ENCODE results near the gene TMEFF2.

Gene TMEFF2

DNA sequence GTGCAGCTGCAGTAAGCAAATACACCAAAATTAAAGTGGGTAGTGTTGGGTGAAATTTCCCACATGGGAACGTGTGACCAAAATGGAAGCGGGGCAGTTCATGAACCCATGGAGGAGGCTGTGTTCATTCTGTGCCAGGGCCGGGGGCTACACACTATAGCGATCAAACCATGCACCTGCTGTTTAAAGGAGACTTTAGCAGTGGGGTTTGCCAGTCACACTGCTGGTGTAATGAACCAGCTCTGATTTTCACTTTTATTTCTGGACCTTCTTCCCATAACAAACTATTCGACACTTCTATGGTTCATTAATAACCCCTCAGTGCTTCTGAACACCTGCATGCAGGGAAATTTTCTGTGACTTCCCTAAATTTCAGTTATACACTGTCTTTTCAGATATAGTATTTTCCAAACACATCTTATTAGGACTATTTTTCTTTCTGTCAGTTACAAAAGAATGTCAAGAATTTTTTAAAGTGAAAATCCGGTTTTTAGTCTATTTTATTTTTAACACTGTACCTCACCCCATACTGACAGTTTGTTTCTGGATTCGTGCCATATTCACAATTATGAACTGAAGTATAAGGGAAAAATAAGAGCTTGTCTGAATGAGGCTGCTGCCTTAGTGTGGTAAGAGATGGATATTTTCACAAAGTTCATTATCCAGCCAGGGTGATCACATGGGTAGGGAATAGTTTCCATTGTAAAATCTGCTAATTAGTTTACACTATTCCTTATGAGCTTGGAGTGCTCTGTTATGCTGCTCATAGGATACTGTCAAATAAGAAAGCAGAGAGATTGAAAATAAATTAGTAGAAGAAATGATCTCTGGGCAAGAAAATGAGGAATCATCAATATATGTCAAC is 236.5 kb downstream of the TMEFF2 start:
- DNase-seq: no peak

DNA sequence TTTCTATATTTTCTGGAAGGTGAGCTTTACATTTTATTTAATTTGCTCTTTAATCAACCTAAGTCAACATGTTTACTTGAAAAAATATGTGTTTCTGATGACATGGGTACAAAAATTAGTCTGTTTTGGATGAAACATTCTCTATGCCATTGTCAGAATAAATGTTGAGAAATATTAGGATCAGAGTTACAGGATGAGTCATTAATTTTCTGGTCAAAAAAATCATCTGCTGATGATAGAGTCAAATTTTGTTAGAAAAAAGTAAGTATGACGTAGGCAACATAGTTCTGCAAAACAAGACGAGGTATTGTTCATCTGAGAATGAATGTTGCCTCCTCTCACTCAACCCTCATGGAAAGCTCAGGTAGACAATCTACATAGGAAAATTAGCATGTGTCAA is 240.3 kb downstream of the TMEFF2 start:
- DNase-seq: no peak

DNA sequence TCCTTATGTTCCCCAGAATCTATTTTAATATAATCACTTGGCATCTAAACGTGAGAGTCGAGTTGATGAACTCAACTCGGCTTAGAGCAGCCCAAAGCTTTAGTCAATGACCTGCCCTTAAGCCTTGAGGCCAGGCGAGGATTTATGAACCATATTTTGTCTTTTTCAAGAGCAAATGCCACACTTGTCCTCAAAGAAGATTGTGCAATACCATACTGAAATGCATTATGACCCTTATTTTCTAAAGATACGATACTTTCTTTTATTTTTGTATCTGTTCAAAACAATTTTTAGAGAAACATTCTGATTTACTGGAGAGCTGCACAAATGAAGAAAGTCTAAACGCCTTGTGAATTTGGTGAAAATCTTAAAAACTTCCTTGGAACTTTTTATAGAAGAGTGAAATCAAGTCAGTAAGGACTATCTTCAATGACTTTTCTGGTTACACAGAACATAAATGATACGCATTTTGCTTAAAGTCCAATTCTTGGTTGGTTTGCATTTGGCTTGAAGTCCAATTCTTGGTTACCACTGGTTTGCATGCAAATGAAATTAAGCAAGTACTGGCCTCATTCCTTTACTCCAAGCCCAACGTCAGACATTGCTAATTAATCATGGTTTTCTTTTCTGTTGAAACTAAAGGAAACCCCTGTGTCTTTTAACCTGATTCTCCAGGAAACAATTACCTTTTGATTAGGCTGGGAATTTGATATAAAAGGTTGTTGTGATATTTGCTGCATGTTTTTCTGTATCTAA is 242.0 kb downstream of the TMEFF2 start:
- no peak for DNase-seq

DNA sequence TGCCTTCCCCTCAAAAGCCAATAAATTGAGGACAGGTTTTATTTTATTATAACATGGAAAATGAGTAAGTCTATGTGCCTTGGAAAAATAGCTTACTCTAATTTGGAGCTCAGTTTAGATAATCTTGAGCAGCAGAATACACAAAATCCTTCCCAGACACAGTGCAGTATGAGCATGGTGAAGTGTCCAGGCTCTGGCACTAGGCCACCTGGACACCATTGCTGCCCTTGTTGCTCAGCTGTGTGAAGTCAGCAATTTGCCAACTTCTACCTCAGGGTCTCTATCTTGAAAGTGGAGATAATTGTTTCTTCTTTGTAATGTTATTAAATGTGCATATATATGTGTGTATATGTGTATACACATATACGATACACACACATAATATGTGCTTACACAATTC is 242.9 kb downstream of the TMEFF2 start:
- no peak for DNase-seq

DNA sequence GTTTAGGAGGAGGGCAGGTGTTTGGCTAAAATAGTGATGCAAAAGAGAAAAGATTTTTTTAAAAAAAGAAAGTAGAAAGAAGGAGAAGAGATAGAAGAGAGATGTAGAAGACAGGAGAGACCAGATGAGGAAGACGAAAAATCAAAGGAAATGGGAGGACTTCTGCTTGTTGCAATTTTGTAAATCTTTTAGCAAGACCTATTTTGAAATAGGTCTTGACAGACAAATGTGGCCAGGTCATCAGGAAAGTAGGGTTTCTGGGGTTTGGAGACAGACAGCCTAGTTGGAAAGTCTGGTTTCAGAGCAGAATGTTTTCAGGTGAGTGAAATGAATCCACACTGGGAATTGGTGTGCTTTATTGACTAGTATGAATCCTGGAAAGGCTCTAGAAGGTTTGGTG is 243.4 kb downstream of the TMEFF2 start:
- no peak for DNase-seq

DNA sequence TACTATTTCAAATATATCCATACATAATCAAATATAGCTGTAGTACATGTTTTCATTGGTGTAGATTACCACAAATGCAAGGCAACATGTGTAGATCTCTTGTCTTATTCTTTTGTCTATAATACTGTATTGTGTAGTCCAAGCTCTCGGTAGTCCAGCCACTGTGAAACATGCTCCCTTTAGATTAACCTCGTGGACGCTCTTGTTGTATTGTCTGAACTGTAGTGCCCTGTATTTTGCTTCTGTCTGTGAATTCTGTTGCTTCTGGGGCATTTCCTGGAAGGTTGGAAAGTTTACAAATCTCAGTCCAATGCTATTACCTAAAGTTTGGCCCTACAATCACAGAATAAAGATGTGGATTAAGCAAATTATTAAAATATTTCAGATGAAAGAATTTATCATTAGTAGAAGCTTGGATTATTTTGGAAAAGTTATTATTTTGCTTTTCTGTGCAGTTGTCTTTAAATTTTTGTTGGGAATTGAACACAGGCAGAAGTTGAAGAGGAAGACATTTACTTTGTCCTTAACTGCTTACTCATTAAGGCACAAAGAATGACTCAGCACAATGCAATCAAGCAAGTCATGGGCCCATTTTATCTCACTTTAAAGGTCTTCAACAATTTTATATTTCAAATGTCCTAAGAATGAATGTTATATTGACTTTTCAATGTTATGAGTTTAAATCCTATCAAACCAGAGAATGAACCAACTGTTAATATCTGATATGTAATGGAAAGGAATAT is 244.4 kb downstream of the TMEFF2 start:
- no peak for DNase-seq

DNA sequence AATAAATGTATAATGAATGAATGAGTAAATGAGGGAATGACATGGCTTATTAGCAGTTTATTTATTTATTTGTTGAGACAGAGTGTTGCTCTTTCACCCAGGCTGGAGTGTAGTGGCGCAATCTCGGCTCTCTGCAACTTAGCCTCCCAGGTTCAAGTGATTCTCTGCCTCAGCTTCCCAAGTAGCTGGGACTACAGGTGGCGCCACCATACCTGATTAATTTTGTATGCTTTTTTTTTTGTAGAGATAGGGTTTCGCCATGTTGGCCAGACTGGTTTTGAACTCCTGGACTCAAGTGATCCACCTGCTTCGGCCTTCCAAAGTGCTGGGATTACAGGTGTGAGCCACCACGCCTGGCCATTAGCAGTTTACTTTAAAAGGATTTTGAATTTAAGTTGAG is 247.5 kb downstream of the TMEFF2 start:
- DNase-seq: no peak

DNA sequence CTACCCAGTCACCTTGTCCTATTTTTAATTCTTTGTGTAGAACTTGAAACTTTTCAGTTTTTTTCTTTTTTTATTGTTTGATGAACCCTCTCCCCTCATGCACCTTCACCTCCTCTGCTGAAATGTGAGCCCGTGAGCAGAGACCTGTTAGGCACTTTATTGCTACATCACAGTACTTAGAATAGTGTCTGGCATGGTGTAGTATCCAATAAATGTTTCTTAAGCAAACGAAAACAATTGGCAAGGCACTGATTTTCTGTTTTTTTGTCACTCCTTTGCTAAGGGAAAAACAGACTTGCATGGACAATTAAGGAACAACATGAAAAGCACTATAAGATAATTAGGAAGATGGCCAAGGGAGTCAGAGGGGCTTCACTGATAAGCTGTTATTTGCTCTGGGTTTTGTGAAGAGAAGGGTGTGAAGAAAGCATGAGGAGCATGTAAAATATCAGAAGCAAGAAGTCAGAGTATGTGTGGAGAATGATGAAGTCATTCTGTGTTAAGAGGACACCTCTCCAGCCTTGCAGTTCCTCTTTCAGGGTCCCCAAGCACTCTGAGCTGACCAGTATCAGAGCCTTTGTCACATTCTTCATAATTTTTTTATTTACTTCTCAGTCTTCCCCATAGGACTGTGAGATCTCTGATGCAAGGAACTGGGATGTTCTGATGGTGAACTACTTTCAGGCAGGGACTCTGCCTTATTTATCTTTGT is 248.1 kb downstream of the TMEFF2 start:
- no peak for DNase-seq

DNA sequence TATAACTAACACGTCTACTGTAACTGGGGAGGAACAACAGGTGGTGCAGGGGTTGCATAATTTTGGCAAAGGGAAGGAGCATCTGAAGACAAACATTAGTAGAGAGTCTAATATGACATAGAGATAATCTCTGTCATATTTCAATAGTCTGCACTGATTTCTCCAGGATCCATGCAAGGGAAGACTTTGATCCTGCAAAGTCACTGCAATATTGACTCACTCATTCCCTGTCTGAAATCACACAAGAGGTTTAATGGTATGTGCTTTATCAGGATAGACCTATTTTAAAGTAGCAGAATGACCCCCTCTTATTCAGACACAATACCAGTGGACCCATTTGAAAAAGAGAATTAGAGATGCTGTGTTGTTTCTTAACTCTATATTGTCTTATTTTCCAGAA is 249.1 kb downstream of the TMEFF2 start:
- no peak for DNase-seq

DNA sequence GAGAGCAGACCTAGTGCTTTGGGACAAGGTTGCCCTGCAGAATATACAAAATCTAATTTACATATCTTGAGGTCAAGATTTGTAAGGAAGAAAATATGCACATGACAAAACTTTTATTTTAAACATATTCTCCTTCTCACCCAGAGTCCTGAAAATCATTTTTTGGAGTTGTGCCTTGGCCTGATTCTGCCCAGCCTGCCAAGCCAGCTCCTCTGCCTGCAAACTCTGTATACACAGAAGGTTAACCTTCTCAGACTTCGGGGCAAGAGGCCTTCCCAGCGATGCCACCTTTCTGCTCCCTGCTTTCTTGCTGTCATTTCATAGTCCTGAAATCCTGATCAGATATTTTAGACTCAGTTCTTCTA is 252.0 kb downstream of the TMEFF2 start:
- DNase-seq: no peak

DNA sequence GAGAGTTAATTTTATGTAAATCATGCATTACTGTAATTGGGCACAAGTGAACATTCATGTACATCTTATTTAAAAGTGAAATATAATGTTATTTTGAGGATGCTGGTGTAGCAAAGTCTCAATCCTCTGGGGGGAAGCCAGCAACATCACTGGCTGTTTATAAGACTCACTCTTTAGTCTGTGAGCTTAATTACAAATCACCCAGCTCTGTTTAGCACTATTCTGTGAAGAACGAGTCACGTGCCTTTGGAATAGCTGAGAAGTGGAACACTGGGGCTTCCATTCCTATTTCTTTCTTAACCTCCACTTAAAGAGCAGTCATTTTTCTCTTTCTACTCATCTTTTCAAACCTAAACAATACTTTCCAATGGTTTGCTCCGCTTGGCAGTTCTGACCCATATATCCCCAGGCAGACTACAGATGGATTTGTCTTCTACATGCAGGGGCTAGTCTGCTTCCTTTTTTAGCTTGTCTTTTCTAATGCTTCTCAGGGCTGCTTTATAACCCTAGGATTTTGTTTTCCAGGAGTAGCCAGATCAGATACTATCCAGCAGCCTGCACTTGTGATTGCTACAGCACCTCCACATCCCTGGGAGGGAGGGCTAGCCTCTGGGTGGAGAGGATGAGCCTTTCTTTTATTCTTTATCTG is 252.5 kb downstream of the TMEFF2 start:
- no peak for DNase-seq

DNA sequence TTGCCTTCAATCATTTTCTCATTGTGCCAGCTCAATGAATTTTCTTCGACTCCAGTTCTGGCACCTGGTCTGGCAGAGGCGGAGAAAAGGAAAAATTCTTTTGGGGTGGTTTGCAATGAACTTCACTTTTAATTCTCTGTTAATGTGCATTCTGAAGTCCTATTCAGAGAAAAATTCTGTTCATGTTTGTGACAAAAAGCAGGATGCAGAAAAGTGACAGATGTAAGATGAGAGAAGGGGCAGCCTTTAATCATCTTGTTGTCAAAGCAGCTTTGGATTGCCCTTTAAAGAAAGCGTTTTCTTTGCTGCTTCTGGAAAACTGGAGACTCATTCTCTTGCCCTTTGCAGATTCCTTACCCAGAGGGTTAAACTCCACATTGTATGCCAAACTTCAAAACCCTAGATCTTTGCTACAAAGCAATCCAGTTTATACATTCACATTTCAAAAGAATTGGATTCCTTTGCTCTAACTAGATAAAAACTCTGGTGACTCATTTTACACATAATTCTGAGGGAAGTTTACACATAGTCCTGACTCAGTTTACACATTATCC is 253.3 kb downstream of the TMEFF2 start:
- DNase-seq: no peak

DNA sequence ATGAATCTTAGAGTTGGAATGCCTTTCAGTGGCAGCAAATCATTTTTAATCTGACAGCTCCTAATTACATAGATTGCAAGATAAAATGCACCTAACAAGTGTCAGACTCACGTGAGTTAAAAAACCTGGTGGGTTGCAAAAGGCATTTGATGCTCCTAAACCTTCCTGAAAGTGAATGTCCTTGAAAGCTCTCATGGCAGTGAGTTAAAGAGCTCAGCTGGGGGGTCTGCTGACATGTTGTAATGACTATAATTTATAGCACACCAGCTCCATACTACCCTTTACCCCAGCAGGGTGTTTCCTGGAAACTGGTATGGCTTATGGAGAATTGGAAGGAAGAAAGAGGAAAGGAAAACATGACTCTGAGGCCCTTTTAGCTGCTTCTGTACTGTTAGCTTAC is 256.0 kb downstream of the TMEFF2 start:
- DNase-seq: no peak

DNA sequence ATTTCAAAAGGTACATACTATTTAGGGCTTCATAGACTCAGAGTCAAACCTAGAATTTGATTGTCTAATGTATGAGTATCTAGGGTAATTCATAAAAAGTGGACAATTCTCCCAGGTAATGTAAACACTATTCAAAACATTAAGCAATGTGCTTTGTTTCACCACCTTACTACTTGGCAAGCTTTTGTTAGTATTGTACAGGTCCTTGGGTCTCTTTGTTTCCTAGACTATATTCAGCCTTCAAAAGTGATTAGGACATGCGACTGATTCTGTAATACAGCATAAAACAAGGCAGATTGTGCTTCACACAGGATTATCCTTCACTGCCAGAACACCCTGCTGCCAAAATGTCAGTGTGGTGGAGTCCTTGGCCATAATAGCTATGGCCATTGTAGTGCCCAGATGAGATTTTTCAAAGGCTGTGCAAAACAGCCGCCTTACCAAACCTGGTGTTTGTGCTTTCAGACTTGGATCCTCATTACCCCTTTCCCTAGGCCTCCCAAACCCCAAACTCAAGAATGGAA is 257.8 kb downstream of the TMEFF2 start:
- DNase-seq: no peak

DNA sequence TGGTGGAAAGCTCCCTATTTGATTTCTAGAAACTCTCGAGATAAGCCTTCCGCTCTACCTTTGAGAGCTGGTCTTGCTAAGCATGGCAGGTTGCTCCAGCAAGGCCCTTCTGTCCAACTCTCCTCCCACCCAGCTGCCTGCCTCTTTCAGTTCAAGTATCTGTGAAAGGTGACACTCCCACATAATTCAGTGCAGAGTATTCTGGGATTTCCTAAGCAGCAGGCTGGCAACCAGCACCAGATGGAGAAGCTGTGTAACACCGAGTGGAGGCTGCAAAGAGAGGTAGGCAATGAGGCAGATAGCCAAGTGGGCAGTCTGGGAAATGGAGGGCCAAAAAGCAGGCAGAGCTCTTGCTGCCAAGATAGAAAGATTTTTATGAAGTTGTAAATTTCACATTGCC is 259.5 kb downstream of the TMEFF2 start:
- peak in 1 of 2 donors; percentile 51 for DNase-seq

DNA sequence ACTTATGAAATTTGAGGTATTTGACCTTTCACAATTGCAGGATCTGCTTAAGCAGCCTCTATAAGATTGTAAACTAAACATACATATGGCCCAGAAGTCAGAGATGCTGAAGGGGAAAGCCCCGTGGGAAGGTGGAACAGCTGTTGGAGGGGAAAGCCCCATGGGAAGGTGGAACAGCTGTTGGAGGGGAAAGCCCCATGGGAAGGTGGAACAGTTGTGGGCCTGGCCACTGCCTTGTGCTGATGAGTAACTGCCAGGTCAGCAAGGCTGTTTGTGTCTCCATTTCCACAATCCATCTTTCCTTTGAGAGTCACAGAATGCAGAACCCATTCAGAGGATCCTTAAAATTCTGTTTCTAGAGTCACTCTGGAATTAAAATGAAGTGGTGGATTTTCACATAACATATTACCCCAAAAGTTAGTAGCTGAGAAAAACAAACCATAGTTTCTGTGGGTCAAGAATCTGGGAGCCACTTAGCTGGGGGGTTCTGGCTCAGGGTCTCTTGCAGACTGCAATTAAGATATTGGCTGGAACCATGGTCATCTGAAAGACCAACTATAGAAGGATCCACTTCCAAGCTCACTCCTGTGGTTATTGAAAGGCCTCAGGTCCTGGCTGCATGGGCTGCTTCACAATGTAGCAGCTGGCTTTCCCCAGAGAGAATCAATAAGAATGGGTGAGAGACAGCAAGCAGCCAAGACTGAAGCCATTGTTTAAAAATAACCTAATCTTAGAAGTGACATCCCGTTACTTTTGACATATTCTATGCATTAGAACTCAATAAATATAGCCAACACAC is 261.2 kb downstream of the TMEFF2 start:
- DNase-seq: no peak

DNA sequence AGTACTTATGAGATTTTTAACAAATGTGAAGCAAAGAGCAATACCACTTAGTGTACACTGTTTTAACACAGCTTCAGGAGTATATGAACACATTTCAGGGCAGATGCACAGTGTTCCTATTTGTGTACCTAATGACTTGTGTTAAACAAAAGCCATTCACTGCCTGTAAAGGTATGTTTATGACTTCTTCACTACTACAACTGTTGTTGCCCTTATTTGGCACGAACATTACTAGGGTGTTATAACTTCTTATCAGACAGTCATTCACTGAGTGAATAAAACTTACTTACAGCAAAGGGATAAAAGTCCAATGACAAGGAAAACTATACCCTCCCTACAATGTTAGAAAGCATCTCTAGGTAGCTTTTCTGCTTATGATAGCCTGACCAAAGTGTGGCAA is 262.4 kb downstream of the TMEFF2 start:
- DNase-seq: no peak

DNA sequence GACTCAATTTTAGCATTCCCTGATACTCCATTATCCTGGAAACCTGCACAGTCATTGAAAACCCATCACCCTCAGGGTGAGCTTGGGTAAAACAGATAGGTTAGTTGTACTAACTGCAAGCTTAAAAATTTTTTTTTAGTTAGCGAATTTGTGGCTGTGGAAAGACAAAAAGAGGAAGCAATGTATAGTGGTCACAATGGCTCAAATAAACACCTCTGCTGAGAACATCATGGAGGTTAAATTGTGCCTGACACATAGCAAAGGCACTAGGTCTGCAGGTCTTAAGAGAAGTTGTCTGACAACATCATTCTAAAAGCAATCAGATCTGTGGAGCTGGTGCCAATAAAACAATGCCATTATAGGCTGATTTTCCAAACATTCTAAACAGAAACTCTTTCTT is 263.4 kb downstream of the TMEFF2 start:
- DNase-seq: no peak

DNA sequence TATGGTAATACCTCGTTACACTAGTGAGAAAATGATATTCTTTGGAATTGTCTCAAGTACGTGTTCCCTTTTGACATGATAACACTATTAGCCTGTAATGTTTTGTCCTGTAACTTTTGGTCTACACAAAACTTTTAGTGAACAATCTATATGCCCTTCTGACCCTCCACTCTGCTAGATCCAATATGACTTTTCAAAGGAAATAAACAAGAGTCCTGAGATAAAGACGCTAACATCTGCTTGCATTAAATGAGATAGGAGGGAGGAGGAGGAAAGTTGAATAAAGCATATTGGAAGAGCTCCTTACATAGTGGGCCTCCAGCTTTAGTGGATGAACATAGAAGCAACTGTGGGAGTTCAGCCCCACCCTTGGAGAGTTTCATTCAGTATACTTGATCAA is 264.5 kb downstream of the TMEFF2 start:
- DNase-seq: no peak

DNA sequence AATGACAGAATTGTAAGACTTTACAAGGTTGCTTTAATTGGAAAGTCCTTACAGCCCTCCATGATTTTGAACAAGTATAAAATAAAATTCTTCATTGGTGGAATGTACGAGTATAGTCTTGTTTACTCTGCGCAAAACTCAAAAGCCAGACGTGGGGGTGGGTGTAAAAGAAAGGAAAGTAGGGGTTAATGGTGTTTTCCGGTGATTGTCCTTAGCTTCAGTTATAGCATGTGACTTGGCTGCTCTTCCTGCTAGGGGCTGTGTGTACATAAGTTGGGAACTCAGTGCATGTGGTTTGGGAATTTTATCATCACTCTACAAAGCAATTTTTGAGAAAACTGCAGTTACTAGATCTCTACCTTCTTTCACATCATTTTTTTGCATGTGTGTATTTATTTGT is 265.4 kb downstream of the TMEFF2 start:
- no peak for DNase-seq

DNA sequence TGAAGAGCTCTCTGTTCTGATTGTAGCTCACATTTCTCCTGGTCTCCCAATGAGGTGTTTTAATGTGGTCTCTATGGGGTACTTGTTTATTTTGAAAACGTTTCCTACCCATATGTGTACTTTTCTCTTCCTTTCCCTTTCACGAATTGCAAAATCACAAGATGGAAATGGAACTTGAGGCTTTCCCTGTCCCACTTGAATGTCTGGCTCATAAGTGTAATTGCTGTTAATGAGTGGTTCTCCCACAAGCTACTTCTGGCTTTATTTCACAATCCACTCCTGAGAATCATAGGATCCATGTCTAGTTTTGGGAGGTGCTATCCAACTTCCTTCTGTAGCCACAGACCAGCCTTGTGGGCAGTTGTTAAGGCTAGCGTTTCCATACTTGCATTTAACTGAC is 266.7 kb downstream of the TMEFF2 start:
- DNase-seq: no peak
